HG02840 (cell line): ENCODE results near the gene OR8U1.
"Not testable (repeated sequence)": the region's sequence is repeated elsewhere in the genome, so short reads cannot be mapped to it uniquely, and the experiment has no call there.

Experiments
- ATAC-seq: cut with Tn5 transposase; IDR thresholded peaks from one replicate; pipeline ENCODE4 v1.9.1; 2021; ENCODE audit warnings: mild to moderate bottlenecking, moderate library complexity, moderate number of reproducible peaks; ENCODE audit not compliant: unreplicated experiment, low FRiP score

Gene OR8U1

GRCh38 chr11:56375324-56375723 lies at the start of gene OR8U1:
Gene OR8U1, plus strand, starts transcription at chr11:56375624. Its CDS starts 0 bp downstream, at chr11:56375624.
- no peak for ATAC-seq

DNA sequence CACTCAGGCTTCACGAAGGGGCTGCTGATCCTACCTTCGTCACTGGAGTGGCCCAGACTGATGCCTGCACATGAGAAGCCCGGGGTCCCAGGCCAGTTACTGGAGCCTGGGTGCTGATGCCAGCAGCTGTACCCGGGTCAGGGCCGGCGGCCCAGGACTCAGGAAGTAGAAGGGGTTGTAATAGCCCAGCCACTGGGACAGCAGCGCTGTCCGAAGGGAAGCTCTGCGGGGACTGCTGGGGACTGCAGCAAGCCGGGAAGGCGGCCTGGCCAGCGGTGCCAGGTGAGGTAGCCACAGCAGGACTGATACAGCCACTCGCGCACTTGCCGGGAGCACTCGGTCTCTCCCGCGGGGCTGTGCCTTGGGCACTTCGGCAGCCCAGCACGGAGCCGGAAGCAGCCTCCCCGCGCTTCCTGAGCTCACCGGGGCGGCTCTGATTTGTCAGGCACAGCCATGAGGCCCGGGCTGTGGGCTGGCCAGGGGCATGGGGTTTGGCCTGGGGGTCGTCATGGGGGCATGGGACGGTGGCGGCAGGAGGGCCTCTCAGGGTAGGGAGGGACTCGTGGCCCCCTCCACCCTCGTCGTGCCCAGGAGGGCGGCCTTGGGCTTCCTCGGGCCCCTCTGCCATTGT lies 43.4 kb upstream of the OR8U1 start:
- no peak for ATAC-seq

DNA sequence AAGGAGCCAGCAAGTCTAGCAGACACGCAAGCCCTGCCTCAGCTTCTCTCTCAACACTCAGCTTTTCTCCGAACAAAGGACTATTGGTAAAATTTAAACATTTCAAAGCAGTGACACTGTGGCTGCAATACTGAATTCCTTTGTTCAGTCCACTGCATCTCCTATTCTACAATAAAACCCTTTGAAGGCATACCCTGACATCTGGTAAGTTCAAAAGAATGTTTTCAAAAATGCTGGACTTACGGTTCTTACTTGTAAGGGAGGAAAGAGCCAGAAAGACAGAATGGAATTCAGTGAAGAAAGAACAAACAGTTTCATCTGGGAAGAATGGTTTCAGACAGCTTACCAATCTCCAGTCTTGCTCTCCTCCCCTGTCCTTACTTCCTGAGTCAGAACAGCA lies 42.3 kb upstream of the OR8U1 start:
- no peak for ATAC-seq

DNA sequence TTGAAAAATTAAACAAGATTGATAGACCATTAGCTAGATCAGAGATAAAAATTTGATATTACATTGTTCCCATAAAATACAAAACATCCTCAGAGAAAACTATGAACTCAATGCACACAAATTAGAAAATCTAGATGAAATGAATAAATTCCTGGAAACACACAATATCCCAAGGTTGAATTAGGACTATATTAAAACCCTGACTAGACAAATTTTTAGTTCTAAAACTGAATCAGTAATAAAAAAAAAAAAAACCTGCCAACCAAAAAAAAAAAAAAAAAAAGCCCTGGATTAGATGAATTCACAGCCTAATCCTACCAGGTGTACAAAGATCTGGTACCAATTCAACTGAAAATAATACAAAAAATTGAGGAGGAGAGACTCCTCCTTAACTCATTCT lies 35.1 kb upstream of the OR8U1 start:
- no peak for ATAC-seq

GRCh38 chr11:56345739-56346138 lies 29.7 kb upstream of the OR8U1 start, which contains the start of gene OR8K1:
Gene OR8K1, plus strand, starts transcription at chr11:56346039. Its CDS starts 0 bp downstream, at chr11:56346039.
- no peak for ATAC-seq

DNA sequence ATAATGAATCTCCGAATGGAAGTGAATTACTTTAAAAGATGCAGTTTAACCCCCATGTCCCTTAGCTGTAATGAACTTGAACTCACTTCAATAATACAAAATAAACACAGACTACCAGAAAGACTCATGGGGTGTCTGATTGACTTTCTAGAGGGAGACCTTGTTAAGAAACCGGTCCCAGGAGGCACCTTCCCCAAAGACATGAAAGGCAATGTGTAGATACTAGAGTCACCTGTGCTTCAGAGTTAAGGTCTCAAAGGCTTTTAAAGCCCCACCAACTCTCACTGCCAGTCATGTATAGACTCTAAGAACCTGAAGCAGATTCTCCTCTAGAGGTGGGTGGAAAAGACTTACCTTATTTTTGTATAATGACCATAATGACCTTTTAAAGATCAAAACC lies 21.4 kb upstream of the OR8U1 start, which contains the start of gene OR8J1:
TSS of gene OR8J1 (plus strand) at position 301 of the 400 bp plus-strand sequence. CDS start 5,956 bp downstream, outside the sequence.
- no peak for ATAC-seq

DNA sequence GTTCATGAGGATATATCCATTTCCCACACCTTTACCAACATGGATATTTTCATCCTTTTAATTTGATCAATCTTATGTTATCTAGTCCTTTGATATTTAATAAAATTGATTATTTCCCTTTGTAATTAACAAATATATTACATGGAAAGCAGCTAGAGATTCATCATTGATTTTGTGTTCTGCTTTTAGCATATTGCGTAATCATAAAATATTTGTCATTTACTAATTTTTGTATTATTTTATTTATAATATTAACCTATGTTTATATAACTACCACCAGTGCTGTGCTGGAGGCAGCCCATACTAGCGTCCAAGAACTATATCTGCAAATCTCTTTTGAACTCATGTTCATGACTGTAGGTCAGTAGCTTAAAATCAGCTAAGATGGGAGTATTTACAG lies 4.7 kb downstream of the OR8U1 start:
- no peak for ATAC-seq

GRCh38 chr11:56394381-56394780 lies 19.0 kb downstream of the OR8U1 start:
- ATAC-seq, result no peak

DNA sequence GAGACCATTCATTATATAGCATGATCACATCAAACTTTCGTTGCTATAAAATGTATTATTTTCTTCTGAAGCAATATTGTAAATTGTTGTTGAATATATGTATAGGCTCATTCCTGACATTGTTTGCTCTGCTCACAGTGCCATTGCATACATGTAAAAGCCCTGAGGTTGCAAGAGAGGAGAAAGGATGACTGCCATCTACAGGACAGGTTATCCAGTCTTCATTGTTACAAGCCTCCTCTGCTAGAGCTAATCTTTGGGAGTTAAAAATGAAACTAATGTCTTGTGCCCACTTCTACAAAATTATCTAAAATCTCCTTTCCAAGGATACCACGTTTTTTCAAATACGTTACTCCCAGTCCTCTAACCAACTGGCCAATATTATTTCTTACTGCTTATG lies 20.6 kb downstream of the OR8U1 start:
- no peak for ATAC-seq

DNA sequence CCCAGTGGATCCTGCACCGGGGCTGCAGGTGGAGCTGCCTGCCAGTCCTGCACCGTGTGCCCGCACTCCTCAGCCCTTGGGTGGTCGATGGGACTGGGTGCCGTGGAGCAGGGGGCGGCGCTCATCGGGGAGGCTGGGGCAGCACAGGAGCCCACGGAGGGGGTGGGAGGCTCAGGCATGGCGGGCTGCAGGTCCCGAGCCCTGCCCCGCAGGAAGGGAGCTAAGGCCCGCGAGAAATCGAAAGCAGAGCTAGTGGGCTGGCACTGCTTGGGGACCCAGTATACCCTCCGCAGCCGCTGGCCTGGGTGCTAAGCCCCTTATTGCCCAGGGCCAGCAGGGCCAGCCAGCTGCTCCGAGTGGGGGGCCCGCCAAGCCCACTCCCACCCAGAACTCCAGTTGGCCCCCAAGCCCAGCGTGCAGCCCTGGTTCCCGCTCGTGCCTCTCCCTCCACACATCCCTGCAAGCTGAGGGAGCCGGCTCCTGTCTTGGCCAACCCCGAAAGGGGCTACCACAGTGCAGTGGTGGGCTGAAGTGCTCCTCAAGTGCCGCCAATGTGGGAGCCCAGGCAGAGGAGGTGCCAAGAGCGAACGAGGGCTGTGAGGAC lies 26.5 kb downstream of the OR8U1 start:
- ATAC-seq, result not testable (repeated sequence)

GRCh38 chr11:56404393-56404792 lies 29.0 kb downstream of the OR8U1 start:
- no peak for ATAC-seq

DNA sequence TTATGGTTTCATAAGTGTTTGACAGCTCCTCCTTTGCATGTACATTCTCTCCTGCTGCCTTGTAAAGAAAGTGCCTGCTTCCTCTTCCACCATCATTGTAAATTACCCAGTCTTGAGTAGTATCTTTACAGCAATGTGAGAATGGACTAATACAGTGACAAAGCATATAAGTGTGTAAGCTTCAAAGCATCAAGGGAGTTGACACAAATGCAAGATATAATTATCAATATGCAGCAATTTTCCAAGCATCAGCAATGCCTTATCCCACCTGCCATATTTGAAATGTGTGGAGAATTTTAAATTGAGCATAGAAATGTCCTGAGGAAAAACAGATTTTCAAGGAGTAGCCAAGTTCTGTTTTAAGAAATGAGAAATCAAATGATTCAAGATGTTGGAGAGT lies 35.4 kb downstream of the OR8U1 start:
- no peak for ATAC-seq

DNA sequence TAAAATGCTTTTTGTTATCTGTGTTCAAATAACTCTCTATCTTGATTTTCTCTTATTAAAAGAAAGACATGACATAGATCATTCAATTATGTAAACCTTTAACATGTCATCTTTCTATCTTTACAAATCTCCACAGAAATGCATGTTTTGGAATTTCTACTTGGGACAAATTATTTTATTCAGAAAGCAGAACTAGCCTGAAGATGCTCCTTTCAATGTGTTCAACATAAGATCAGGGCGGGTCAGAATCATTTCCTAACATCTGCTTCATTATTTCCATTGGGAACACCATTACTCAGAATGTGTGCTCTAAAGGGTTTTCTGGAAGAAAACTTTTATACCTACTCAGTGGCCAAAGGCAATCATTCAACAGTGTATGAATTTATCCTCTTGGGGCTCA lies 37.0 kb downstream of the OR8U1 start, which contains the start of gene OR5AL1:
TSS of gene OR5AL1 (plus strand) at position 301 of the 400 bp plus-strand sequence.
- no peak for ATAC-seq
